Naive thymus-derived CD8-positive, alpha-beta T cell (primary cell): ENCODE data around the gene NDNF. TPM values are rescaled to one million over a fixed set of nuclear protein-coding genes. Genes with fewer than 3 reads are reported as not detected.
A peak's percentile ranks its signal among the peaks of the same experiment; 100 is the strongest.

ENCODE experiments used
- ATAC-seq, 2 donors: fragments of 150-1000 bp; cut with Tn5 transposase in 1 of 2; sonication (Bioruptor Pico), chemical (Tn5 transposase) in 1 of 2; 1 replicate in 1 of 2; 2 replicates in 1 of 2; pipeline ENCODE4 v1.10.0; 2021; ENCODE audit warnings: mild to moderate bottlenecking in 2 of 2, moderate library complexity in 2 of 2
- POLR2A ChIA-PET: fragments of 350-600 bp; sonication (Branson Sonifier 250); formaldehyde crosslinking; loops from one replicate; lab custom pipeline; 2021; ENCODE audit warnings: antibody characterized with exemption; lab: Charles Lee
- DNase-seq, 10 donors: peaks; one replicate each; pipeline versions ENCODE4 v3.0.0 to v3.0.0-alpha.2; 2020 to 2022
- H3K27ac Mint-ChIP-seq, 10 donors: one replicate each; pipeline ENCODE4 v1.8.0; 2020 to 2022; ENCODE audit warnings: mild to moderate bottlenecking in 10 of 10, mixed read lengths in 10 of 10, moderate library complexity in 4 of 10, inconsistent platforms in 1 of 10
- H3K27me3 Mint-ChIP-seq, 5 donors: one replicate each; pipeline ENCODE4 v1.8.0; 2021 to 2022; ENCODE audit warnings: mixed read lengths in 5 of 5
- H3K36me3 Mint-ChIP-seq, 3 donors: one replicate each; pipeline ENCODE4 v1.8.0; 2020 to 2022; ENCODE audit warnings: mixed read lengths in 3 of 3, mild to moderate bottlenecking in 2 of 3, inconsistent platforms in 1 of 3
- H3K4me1 Mint-ChIP-seq, 4 donors: one replicate each; pipeline ENCODE4 v1.8.0; 2021 to 2022; ENCODE audit warnings: mixed read lengths in 4 of 4
- H3K4me3 Mint-ChIP-seq, 10 donors: one replicate each; pipeline ENCODE4 v1.8.0; 2020 to 2022; ENCODE audit warnings: mild to moderate bottlenecking in 10 of 10, mixed read lengths in 10 of 10, moderate library complexity in 6 of 10, inconsistent platforms in 1 of 10
- H3K9me3 Mint-ChIP-seq, 9 donors: one replicate each; pipeline ENCODE4 v1.8.0; 2020 to 2022; ENCODE audit warnings: mixed read lengths in 9 of 9, mild to moderate bottlenecking in 3 of 9, inconsistent platforms in 1 of 9, moderate library complexity in 1 of 9
- polyA plus RNA-seq, 3 donors: library from polyadenylated mRNA; unstranded; fragments of 300-500 nt; fragmentation: Illumina TruSeq; gene quantifications; one replicate each; pipeline ENCODE4 v1.2.3, GENCODE V29; 2021
- total RNA-seq, 8 experiments: library from RNA in 2 of 8; stranded (reverse) in 2 of 8; gene quantifications; one replicate each; pipeline ENCODE4 v1.2.3 and lab custom pipeline; 2021 to 2026

Gene NDNF
- total and polyA plus RNA-seq, 5 experiments from 2014 or later = not detected

- peaks cover 6 to 52% (median 22%) of the 10 kb centered on the region in 5 donors for H3K27me3 Mint-ChIP-seq
- no peak overlapping the region for H3K27ac Mint-ChIP-seq
- DNase-seq (no peak), ATAC-seq (no peak)
- H3K9me3 Mint-ChIP-seq = peaks cover 0 to 2% (median 0%) of the 10 kb centered on the region in 9 donors
- POLR2A ChIA-PET = no interaction called here
- peak overlapping the region in 1 of 10 donors; percentile 88 for H3K4me3 Mint-ChIP-seq
- peaks cover 13 to 31% (median 23%) of the 10 kb centered on the region in 4 donors for H3K4me1 Mint-ChIP-seq
- no peaks in the 10 kb centered on the region for H3K36me3 Mint-ChIP-seq
Observed at GRCh38 chr4:121069430-121069829, 2.9 kb downstream of the NDNF start.

- peak in 1 of 2 donors; percentile 39 for ATAC-seq
- Mint-ChIP-seq H3K4me1 (no peaks in the 10 kb centered on the region), H3K36me3 (no peaks in the 10 kb centered on the region), H3K27ac (no peak overlapping the region), H3K9me3 (no peaks in the 10 kb centered on the region), H3K27me3 (peaks cover 0 to 15% (median 0%) of the 10 kb centered on the region in 5 donors), H3K4me3 (no peak overlapping the region)
- POLR2A ChIA-PET = no interaction called here
- no peak for DNase-seq
Observed at GRCh38 chr4:121064482-121064881, 7.9 kb downstream of the NDNF start.

- DNase-seq (no peak), ATAC-seq (no peak)
- peaks cover 0 to 2% (median 0%) of the 10 kb centered on the region in 3 donors for H3K36me3 Mint-ChIP-seq
- POLR2A ChIA-PET = no interaction called here
- no peak overlapping the region for H3K4me3 Mint-ChIP-seq
- peaks cover 3 to 12% (median 7%) of the 10 kb centered on the region in 5 donors for H3K27me3 Mint-ChIP-seq
- no peak overlapping the region for H3K27ac Mint-ChIP-seq
- H3K9me3 Mint-ChIP-seq = no peaks in the 10 kb centered on the region
- H3K4me1 Mint-ChIP-seq = peaks cover 0 to 4% (median 0%) of the 10 kb centered on the region in 4 donors
Observed at GRCh38 chr4:121062521-121062920, 9.8 kb downstream of the NDNF start.

GRCh38 chr4:121061861-121062260 lies 10.5 kb downstream of the NDNF start:
- peaks cover 0 to 4% (median 0%) of the 10 kb centered on the region in 4 donors for H3K4me1 Mint-ChIP-seq
- H3K9me3 Mint-ChIP-seq = no peaks in the 10 kb centered on the region
- H3K27ac Mint-ChIP-seq = no peak overlapping the region
- H3K4me3 Mint-ChIP-seq = no peak overlapping the region
- DNase-seq (no peak), ATAC-seq (no peak)
- peaks cover 3 to 19% (median 8%) of the 10 kb centered on the region in 5 donors for H3K27me3 Mint-ChIP-seq
- POLR2A ChIA-PET = no interaction called here
- peaks cover 0 to 2% (median 0%) of the 10 kb centered on the region in 3 donors for H3K36me3 Mint-ChIP-seq

GRCh38 chr4:121061215-121061614 lies 11.1 kb downstream of the NDNF start:
- Mint-ChIP-seq H3K36me3 (peaks cover 0 to 2% (median 0%) of the 10 kb centered on the region in 3 donors), H3K27me3 (peaks cover 3 to 24% (median 10%) of the 10 kb centered on the region in 5 donors), H3K4me3 (no peak overlapping the region), H3K9me3 (no peaks in the 10 kb centered on the region), H3K4me1 (peaks cover 0 to 4% (median 0%) of the 10 kb centered on the region in 4 donors), H3K27ac (no peak overlapping the region)
- POLR2A ChIA-PET = no interaction called here
- ATAC-seq = no peak
- no peak for DNase-seq

- ATAC-seq (no peak), DNase-seq (no peak)
- Mint-ChIP-seq H3K9me3 (no peaks in the 10 kb centered on the region), H3K27ac (no peak overlapping the region), H3K4me3 (no peak overlapping the region), H3K27me3 (peaks cover 2 to 24% (median 11%) of the 10 kb centered on the region in 5 donors), H3K36me3 (peaks cover 0 to 2% (median 0%) of the 10 kb centered on the region in 3 donors), H3K4me1 (peaks cover 4 to 6% (median 6%) of the 10 kb centered on the region in 4 donors)
- POLR2A ChIA-PET = no interaction called here
Observed at GRCh38 chr4:121057466-121057922, 14.8 kb downstream of the NDNF start.

GRCh38 chr4:121056066-121056465 lies 16.3 kb downstream of the NDNF start:
- no peak for ATAC-seq
- Mint-ChIP-seq H3K27me3 (peaks cover 2 to 24% (median 11%) of the 10 kb centered on the region in 5 donors), H3K4me3 (no peak overlapping the region), H3K9me3 (no peaks in the 10 kb centered on the region), H3K36me3 (peaks cover 0 to 2% (median 0%) of the 10 kb centered on the region in 3 donors), H3K4me1 (peaks cover 4 to 6% (median 6%) of the 10 kb centered on the region in 4 donors), H3K27ac (no peak overlapping the region)
- DNase-seq = no peak
- POLR2A ChIA-PET = no interaction called here

- Mint-ChIP-seq H3K27ac (peak overlapping the region in 1 of 10 donors; percentile 12), H3K4me1 (peaks cover 6 to 10% (median 8%) of the 10 kb centered on the region in 4 donors), H3K4me3 (no peak overlapping the region), H3K36me3 (peaks cover 0 to 2% (median 0%) of the 10 kb centered on the region in 3 donors), H3K27me3 (peaks cover 2 to 24% (median 11%) of the 10 kb centered on the region in 5 donors), H3K9me3 (no peaks in the 10 kb centered on the region)
- POLR2A ChIA-PET = no interaction called here
- ATAC-seq (no peak), DNase-seq (no peak)
Observed at GRCh38 chr4:121054373-121054772, 18.0 kb downstream of the NDNF start.

- POLR2A ChIA-PET = no interaction called here
- Mint-ChIP-seq H3K36me3 (no peaks in the 10 kb centered on the region), H3K4me3 (no peak overlapping the region), H3K27me3 (peaks cover 2 to 18% (median 8%) of the 10 kb centered on the region in 5 donors), H3K27ac (no peak overlapping the region), H3K4me1 (peaks cover 3 to 10% (median 8%) of the 10 kb centered on the region in 4 donors), H3K9me3 (no peaks in the 10 kb centered on the region)
- DNase-seq (no peak), ATAC-seq (no peak)
Observed at GRCh38 chr4:121053601-121054143, 18.7 kb downstream of the NDNF start.

- H3K4me3 Mint-ChIP-seq = no peak overlapping the region
- H3K36me3 Mint-ChIP-seq = no peaks in the 10 kb centered on the region
- H3K27ac Mint-ChIP-seq = no peak overlapping the region
- ATAC-seq = peak; percentile 63 to 64
- H3K9me3 Mint-ChIP-seq = no peaks in the 10 kb centered on the region
- peak in 4 of 10 donors; percentile 13 to 59 (median 42) for DNase-seq
- POLR2A ChIA-PET = interaction anchor here (0.9 to 2.0 kb wide), 3 partner anchors 20 to 127 kb away, joined by 3 to 5 read pairs (median 3); partner anchors contain the start of gene PRDM5
- H3K4me1 Mint-ChIP-seq = peaks cover 5 to 13% (median 8%) of the 10 kb centered on the region in 4 donors
- H3K27me3 Mint-ChIP-seq = peaks cover 0 to 4% (median 0%) of the 10 kb centered on the region in 5 donors
Observed at GRCh38 chr4:121050300-121050699, 22.0 kb downstream of the NDNF start.

- Mint-ChIP-seq H3K36me3 (no peaks in the 10 kb centered on the region), H3K9me3 (no peaks in the 10 kb centered on the region), H3K4me3 (no peak overlapping the region), H3K27ac (no peak overlapping the region), H3K4me1 (peaks cover 4 to 13% (median 8%) of the 10 kb centered on the region in 4 donors), H3K27me3 (peaks cover 0 to 3% (median 0%) of the 10 kb centered on the region in 5 donors)
- ATAC-seq (no peak), DNase-seq (no peak)
- POLR2A ChIA-PET = interaction anchor here (0.9 to 2.0 kb wide), 4 partner anchors 10 to 126 kb away, joined by 3 to 5 read pairs (median 3); partner anchors contain the start of gene PRDM5
Observed at GRCh38 chr4:121049072-121049599, 23.2 kb downstream of the NDNF start.

GRCh38 chr4:121048165-121048564 lies 24.2 kb downstream of the NDNF start:
- H3K4me1 Mint-ChIP-seq = peaks cover under 1 to 8% (median 5%) of the 10 kb centered on the region in 4 donors
- POLR2A ChIA-PET = no interaction called here
- peaks cover 0 to 3% (median 0%) of the 10 kb centered on the region in 5 donors for H3K27me3 Mint-ChIP-seq
- H3K36me3 Mint-ChIP-seq = no peaks in the 10 kb centered on the region
- DNase-seq (no peak), ATAC-seq (no peak)
- H3K9me3 Mint-ChIP-seq = no peaks in the 10 kb centered on the region
- H3K4me3 Mint-ChIP-seq = no peak overlapping the region
- no peak overlapping the region for H3K27ac Mint-ChIP-seq
